Measurements from ENCODE around the gene ALK.

DNA sequence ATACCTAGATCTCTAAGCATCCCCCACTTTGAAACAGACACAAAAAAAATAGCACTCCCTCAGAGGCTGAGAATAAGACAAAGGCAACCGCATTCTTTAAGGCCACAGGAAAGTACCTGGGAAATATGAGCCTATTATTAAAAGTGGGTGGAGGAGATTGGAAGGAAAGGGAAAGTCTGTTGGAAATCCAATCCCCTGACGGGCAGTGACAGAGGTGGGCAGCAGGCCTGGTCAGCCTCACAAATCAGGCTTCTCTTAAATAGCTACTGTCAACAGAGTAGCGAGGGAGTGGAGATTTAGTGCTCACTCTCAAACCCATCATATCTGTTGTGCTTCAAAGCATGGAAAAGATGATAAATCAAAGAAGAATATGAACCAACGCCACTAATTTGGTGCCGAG, 324.4 kb downstream of the ALK start:
- TF ChIP-seq POLR2A (IDR thresholded peaks at IDR 0.05) (no peak), POLR2AphosphoS5 (IDR thresholded peaks at IDR 0.05) (no peak)
- TF ChIP-seq, protein P1, sequence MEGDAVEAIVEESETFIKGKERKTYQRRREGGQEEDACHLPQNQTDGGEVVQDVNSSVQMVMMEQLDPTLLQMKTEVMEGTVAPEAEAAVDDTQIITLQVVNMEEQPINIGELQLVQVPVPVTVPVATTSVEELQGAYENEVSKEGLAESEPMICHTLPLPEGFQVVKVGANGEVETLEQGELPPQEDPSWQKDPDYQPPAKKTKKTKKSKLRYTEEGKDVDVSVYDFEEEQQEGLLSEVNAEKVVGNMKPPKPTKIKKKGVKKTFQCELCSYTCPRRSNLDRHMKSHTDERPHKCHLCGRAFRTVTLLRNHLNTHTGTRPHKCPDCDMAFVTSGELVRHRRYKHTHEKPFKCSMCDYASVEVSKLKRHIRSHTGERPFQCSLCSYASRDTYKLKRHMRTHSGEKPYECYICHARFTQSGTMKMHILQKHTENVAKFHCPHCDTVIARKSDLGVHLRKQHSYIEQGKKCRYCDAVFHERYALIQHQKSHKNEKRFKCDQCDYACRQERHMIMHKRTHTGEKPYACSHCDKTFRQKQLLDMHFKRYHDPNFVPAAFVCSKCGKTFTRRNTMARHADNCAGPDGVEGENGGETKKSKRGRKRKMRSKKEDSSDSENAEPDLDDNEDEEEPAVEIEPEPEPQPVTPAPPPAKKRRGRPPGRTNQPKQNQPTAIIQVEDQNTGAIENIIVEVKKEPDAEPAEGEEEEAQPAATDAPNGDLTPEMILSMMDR (IDR thresholded peaks at IDR 0.05) = no peak

Measured in sigmoid colon (tissue), 4 donors.